ENCODE measurements around the gene ESF1.

DNA sequence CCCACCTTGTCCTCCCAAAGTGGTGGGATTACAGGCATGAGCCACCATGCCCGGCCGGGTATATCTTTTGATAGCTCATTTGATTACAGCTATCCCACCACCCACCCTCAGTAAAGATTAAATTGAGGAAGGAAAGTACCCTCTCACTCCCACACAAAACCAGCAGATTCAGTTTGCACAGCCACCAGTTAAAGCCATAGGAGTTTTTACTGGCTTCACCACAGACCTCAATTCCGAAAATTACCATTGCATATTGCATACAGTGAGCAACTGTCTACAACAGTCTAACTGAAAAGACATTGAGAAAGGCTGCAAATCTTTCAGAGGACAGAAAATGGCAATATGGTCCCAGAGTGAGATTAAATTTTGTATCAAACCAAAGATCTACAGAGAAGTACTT lies 34.9 kb downstream of the ESF1 start:
- TF ChIP-seq CTCF (IDR thresholded peaks at IDR 0.05): no peak
- no peak for TF ChIP-seq POLR2AphosphoS5 (IDR thresholded peaks at IDR 0.05)

Measured in upper lobe of left lung (tissue), 4 donors.